Eye (tissue), 1 donor: ENCODE results near the gene ZCCHC8.
"Not testable (repeated sequence)": the region's sequence is repeated elsewhere in the genome, so short reads cannot be mapped to it uniquely, and the experiment has no call there.

Experiments used
- DNase-seq: peaks from one replicate; pipeline ENCODE4 v3.0.0-alpha.2; 2015

Gene ZCCHC8

GRCh38 chr12:122500685-122501488, at the start of gene ZCCHC8:
Gene ZCCHC8 (minus strand): TSS chr12:122500932. CDS start chr12:122500840, 92 bp downstream.
- peak; percentile 99 for DNase-seq

GRCh38 chr12:122547330-122547729, 46.6 kb upstream of the ZCCHC8 start:
- DNase-seq = no peak

GRCh38 chr12:122545855-122546254, 45.1 kb upstream of the ZCCHC8 start:
- DNase-seq = no peak

- DNase-seq = no peak
Observed at GRCh38 chr12:122544537-122544936, 43.8 kb upstream of the ZCCHC8 start.

GRCh38 chr12:122538496-122538895, 37.8 kb upstream of the ZCCHC8 start:
- DNase-seq = no peak

GRCh38 chr12:122537021-122537420, 36.3 kb upstream of the ZCCHC8 start:
- DNase-seq = no peak

GRCh38 chr12:122533856-122534255, 33.1 kb upstream of the ZCCHC8 start:
- DNase-seq = no peak

GRCh38 chr12:122528992-122529391, 28.3 kb upstream of the ZCCHC8 start:
- DNase-seq = no peak

- no peak for DNase-seq
Observed at GRCh38 chr12:122528582-122528981, 27.9 kb upstream of the ZCCHC8 start.

GRCh38 chr12:122527478-122527944, 26.8 kb upstream of the ZCCHC8 start:
- DNase-seq = peak; percentile 37

- peak; percentile 100 for DNase-seq
Observed at GRCh38 chr12:122526683-122527477, 26.1 kb upstream of the ZCCHC8 start, which contains the start of the genes KNTC1 and RSRC2. Gene KNTC1 (plus strand): TSS chr12:122527249. CDS start chr12:122530064, 2,815 bp downstream. Gene RSRC2 (minus strand): TSS chr12:122526936. CDS start chr12:122526853, 83 bp downstream.

- DNase-seq = no peak
Observed at GRCh38 chr12:122523846-122524718, 23.4 kb upstream of the ZCCHC8 start.

GRCh38 chr12:122523280-122523679, 22.5 kb upstream of the ZCCHC8 start:
- no peak for DNase-seq

GRCh38 chr12:122520676-122521075, 19.9 kb upstream of the ZCCHC8 start:
- no peak for DNase-seq

- DNase-seq = no peak
Observed at GRCh38 chr12:122519418-122519817, 18.7 kb upstream of the ZCCHC8 start.

GRCh38 chr12:122518908-122519307, 18.2 kb upstream of the ZCCHC8 start:
- no peak for DNase-seq

GRCh38 chr12:122517877-122518276, 17.1 kb upstream of the ZCCHC8 start:
- DNase-seq = no peak

- no peak for DNase-seq
Observed at GRCh38 chr12:122516544-122517361, 16.0 kb upstream of the ZCCHC8 start.

GRCh38 chr12:122515275-122515674, 14.5 kb upstream of the ZCCHC8 start:
- DNase-seq = no peak

GRCh38 chr12:122513660-122514059, 12.9 kb upstream of the ZCCHC8 start:
- DNase-seq = no peak

GRCh38 chr12:122513028-122513427, 12.3 kb upstream of the ZCCHC8 start:
- not testable (repeated sequence) for DNase-seq

- no peak for DNase-seq
Observed at GRCh38 chr12:122508163-122508562, 7.4 kb upstream of the ZCCHC8 start.
